Measurements from ENCODE around the gene GPX5.

DNA sequence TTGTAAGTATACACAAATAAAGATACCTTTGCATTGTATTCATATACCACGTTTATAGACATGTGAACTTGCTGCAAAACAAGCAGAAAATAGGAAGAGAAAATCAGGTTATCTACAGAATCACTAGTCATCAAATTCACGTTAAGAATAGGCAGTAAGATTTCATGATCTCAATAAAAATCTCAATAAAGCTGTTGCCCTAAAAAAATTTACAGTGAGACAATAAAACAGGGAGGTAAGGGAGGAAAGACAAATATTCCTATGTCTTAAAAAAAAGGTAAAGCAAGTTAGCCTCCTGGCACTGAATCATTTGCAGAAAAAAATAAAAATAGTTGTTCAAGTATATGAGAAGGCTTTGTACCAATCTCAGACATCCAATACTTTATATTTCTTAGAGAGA is 44.1 kb downstream of the GPX5 start:
- TF ChIP-seq, protein P1, sequence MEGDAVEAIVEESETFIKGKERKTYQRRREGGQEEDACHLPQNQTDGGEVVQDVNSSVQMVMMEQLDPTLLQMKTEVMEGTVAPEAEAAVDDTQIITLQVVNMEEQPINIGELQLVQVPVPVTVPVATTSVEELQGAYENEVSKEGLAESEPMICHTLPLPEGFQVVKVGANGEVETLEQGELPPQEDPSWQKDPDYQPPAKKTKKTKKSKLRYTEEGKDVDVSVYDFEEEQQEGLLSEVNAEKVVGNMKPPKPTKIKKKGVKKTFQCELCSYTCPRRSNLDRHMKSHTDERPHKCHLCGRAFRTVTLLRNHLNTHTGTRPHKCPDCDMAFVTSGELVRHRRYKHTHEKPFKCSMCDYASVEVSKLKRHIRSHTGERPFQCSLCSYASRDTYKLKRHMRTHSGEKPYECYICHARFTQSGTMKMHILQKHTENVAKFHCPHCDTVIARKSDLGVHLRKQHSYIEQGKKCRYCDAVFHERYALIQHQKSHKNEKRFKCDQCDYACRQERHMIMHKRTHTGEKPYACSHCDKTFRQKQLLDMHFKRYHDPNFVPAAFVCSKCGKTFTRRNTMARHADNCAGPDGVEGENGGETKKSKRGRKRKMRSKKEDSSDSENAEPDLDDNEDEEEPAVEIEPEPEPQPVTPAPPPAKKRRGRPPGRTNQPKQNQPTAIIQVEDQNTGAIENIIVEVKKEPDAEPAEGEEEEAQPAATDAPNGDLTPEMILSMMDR (conservative IDR thresholded peaks at IDR 0.05; ENCODE audit: low read depth, low read length): no peak
- TF ChIP-seq EZH2 (IDR thresholded peaks at IDR 0.05; ENCODE audit: borderline replicate concordance, low read depth, low read length, poor library complexity, severe bottlenecking): no peak
